Stimulated activated CD8-positive, alpha-beta memory T cell treated with anti-CD3 and anti-CD28 coated beads, Interleukin-4, amount 100 ng/mL, for 1 hour (primary cell): Measurements from ENCODE around the gene ITGB6.
A peak's percentile ranks its signal among the peaks of the same experiment; 100 is the strongest.

Experiments used
- DNase-seq, 2 donors: peaks; one replicate each; pipeline ENCODE4 v3.0.0-alpha.2; 2020; ENCODE audit warnings: low read depth in 2 of 2, low spot score in 1 of 2

ITGB6 gene

GRCh38 chr2:160221391-160222276 is 21.6 kb upstream of the ITGB6 start:
- DNase-seq, result no peak

- no peak for DNase-seq
Observed at GRCh38 chr2:160220545-160221009, 20.5 kb upstream of the ITGB6 start.

GRCh38 chr2:160220026-160220425 is 20.0 kb upstream of the ITGB6 start:
- no peak for DNase-seq

GRCh38 chr2:160214461-160215445 is 14.7 kb upstream of the ITGB6 start:
- no peak for DNase-seq

- DNase-seq, result no peak
Observed at GRCh38 chr2:160213511-160213910, 13.4 kb upstream of the ITGB6 start.

- DNase-seq, result peak; percentile 40 to 50
Observed at GRCh38 chr2:160210599-160211138, 10.6 kb upstream of the ITGB6 start.

GRCh38 chr2:160209516-160209856 is 9.4 kb upstream of the ITGB6 start:
- DNase-seq, result no peak

GRCh38 chr2:160208655-160209515 is 8.8 kb upstream of the ITGB6 start:
- DNase-seq, result no peak

- no peak for DNase-seq
Observed at GRCh38 chr2:160207804-160208654, 8.0 kb upstream of the ITGB6 start.

- no peak for DNase-seq
Observed at GRCh38 chr2:160207271-160207670, 7.2 kb upstream of the ITGB6 start.

GRCh38 chr2:160206436-160206835 is 6.4 kb upstream of the ITGB6 start:
- no peak for DNase-seq

- DNase-seq, result no peak
Observed at GRCh38 chr2:160205505-160205904, 5.4 kb upstream of the ITGB6 start.

GRCh38 chr2:160203422-160203821 is 3.4 kb upstream of the ITGB6 start:
- no peak for DNase-seq

- DNase-seq, result no peak
Observed at GRCh38 chr2:160203007-160203406, 2.9 kb upstream of the ITGB6 start.

- no peak for DNase-seq
Observed at GRCh38 chr2:160201849-160202539, 1.9 kb upstream of the ITGB6 start.

GRCh38 chr2:160200921-160201320 is 849 bp upstream of the ITGB6 start:
- DNase-seq, result no peak

- DNase-seq, result no peak
Observed at GRCh38 chr2:160199053-160199452, 1.0 kb downstream of the ITGB6 start.

GRCh38 chr2:160197587-160197986 is 2.5 kb downstream of the ITGB6 start:
- DNase-seq, result no peak

GRCh38 chr2:160194946-160195345 is 5.1 kb downstream of the ITGB6 start:
- DNase-seq, result no peak
